A673 (cell line): ENCODE measurements around the gene CALN1. TPM values are rescaled to one million over a fixed set of nuclear protein-coding genes. Genes with fewer than 3 reads are reported as not detected.

Source experiments
- BruUV-seq: library from RNA; stranded (reverse); fragments of 400-500 nt; replicated peaks from 2 replicates; lab custom pipeline; 2021; lab: Mats Ljungman, UMichigan
- CTCF ChIA-PET: fragments of 300-600 bp; sonication (Branson Sonifier 250); formaldehyde crosslinking; loops from one replicate; lab custom pipeline; 2022; ENCODE audit warnings: antibody characterized with exemption; lab: Charles Lee
- POLR2A ChIA-PET: fragments of 300-600 bp; sonication (Branson Sonifier 250); formaldehyde crosslinking; loops from one replicate; lab custom pipeline; 2022; ENCODE audit warnings: antibody characterized with exemption; ENCODE audit not compliant: low non-redundant PET; lab: Charles Lee
- DNase-seq: peaks from one replicate; pipeline ENCODE4 v3.0.0-alpha.2; 2015; ENCODE audit warnings: low spot score
- H3K27ac ChIP-seq: fragments of 200-600 bp; sonication (generic); 2 replicates; pipeline ENCODE4 v1.5.1; 2016; ENCODE audit warnings: mixed run types, low read depth, mild to moderate bottlenecking, mixed read lengths, antibody characterized with exemption, low read length; ENCODE audit not compliant: poor library complexity, severe bottlenecking
- H3K27me3 ChIP-seq: fragments of 200-600 bp; sonication (generic); replicated peaks from 2 replicates; pipeline ENCODE4 v1.6.1; 2017; ENCODE audit warnings: mixed run types, low read depth, mild to moderate bottlenecking, mixed read lengths, antibody characterized with exemption, low read length; ENCODE audit not compliant: insufficient read depth, poor library complexity
- H3K36me3 ChIP-seq: fragments of 200-600 bp; sonication (generic); 2 replicates; pipeline ENCODE4 v1.6.1; 2016; ENCODE audit warnings: mixed run types, mild to moderate bottlenecking, mixed read lengths, antibody characterized with exemption, low read length; ENCODE audit not compliant: insufficient read depth, poor library complexity, severe bottlenecking
- H3K4me1 ChIP-seq: fragments of 200-600 bp; sonication (generic); 2 replicates; pipeline ENCODE4 v1.6.1; 2017; ENCODE audit warnings: mixed run types, mild to moderate bottlenecking, mixed read lengths, antibody characterized with exemption, low read length; ENCODE audit not compliant: insufficient read depth, poor library complexity, severe bottlenecking
- H3K4me3 ChIP-seq: fragments of 200-600 bp; sonication (generic); 2 replicates; pipeline ENCODE4 v1.5.1; 2016; ENCODE audit warnings: low read depth, mixed run types, mild to moderate bottlenecking, mixed read lengths, low read length; ENCODE audit not compliant: poor library complexity, severe bottlenecking
- H3K9me3 ChIP-seq: fragments of 200-600 bp; sonication (generic); 2 replicates; pipeline ENCODE4 v1.6.1; 2016; ENCODE audit warnings: mixed run types, low read depth, mild to moderate bottlenecking, mixed read lengths, antibody characterized with exemption, low read length; ENCODE audit not compliant: poor library complexity, severe bottlenecking
- EZH2 ChIP-seq: fragments of 200-600 bp; sonication (generic); IDR thresholded peaks from 2 replicates; pipeline ENCODE4 v1.6.1; 2017; ENCODE audit warnings: borderline replicate concordance, low read depth, mild to moderate bottlenecking, mixed read lengths, antibody characterized with exemption, low read length; ENCODE audit not compliant: poor library complexity, severe bottlenecking
- intact Hi-C: fragments of 100-400 bp; cut with micrococcal nuclease; formaldehyde crosslinking; loops from one replicate; pipeline ENCODE4 v1.10.0; 2022; ENCODE audit not compliant: unreplicated experiment
- total RNA-seq: library from RNA; stranded (reverse); gene quantifications from 2 replicates; pipeline ENCODE4 v1.2.3, GENCODE V29; 2021
- TF ChIP-seq, protein P1 (sequence below): fragments of 300-800, 200-600 bp; sonication (generic); conservative IDR thresholded peaks from 2 replicates; pipeline ENCODE4 v1.5.1; 2017; ENCODE audit warnings: low read depth, mild to moderate bottlenecking, antibody characterized with exemption, low read length, moderate library complexity, mixed read lengths

Gene CALN1
- total RNA-seq, 1 experiment from 2014 or later, result not detected

DNA sequence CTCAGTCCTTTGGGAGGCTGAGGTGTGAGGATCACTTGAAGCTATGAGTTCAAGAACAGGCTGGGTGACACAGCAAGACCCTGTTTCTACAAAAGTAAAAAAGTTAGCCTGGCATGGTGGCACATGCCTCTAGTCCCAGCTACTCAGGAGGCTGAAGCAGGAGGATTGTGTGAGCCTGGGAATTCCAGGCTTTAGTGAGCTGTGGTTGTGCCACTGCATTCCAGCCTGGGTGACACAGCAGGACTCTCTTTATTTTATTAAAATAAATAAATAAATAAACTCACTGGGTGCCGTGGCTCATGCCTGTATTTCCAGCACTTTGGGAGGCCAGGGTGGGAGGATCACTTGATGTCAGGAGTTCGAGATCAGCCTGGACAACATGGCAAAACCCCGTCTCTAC is 607.9 kb downstream of the CALN1 start:
- intact Hi-C loops, result no loop called here
- Histone ChIP-seq H3K4me1 (no peaks in the 10 kb centered on the region), H3K36me3 (no peaks in the 10 kb centered on the region), H3K9me3 (peaks cover 12% of the 10 kb centered on the region), H3K4me3 (no peak overlapping the region), H3K27me3 (no peaks in the 10 kb centered on the region), H3K27ac (no peak overlapping the region)
- no peak for TF ChIP-seq EZH2
- TF ChIP-seq, protein P1, sequence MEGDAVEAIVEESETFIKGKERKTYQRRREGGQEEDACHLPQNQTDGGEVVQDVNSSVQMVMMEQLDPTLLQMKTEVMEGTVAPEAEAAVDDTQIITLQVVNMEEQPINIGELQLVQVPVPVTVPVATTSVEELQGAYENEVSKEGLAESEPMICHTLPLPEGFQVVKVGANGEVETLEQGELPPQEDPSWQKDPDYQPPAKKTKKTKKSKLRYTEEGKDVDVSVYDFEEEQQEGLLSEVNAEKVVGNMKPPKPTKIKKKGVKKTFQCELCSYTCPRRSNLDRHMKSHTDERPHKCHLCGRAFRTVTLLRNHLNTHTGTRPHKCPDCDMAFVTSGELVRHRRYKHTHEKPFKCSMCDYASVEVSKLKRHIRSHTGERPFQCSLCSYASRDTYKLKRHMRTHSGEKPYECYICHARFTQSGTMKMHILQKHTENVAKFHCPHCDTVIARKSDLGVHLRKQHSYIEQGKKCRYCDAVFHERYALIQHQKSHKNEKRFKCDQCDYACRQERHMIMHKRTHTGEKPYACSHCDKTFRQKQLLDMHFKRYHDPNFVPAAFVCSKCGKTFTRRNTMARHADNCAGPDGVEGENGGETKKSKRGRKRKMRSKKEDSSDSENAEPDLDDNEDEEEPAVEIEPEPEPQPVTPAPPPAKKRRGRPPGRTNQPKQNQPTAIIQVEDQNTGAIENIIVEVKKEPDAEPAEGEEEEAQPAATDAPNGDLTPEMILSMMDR, result no peak
- DNase-seq, result no peak
- POLR2A ChIA-PET, result no interaction called here
- CTCF ChIA-PET, result no interaction called here
- no TSS peak for BruUV-seq

DNA sequence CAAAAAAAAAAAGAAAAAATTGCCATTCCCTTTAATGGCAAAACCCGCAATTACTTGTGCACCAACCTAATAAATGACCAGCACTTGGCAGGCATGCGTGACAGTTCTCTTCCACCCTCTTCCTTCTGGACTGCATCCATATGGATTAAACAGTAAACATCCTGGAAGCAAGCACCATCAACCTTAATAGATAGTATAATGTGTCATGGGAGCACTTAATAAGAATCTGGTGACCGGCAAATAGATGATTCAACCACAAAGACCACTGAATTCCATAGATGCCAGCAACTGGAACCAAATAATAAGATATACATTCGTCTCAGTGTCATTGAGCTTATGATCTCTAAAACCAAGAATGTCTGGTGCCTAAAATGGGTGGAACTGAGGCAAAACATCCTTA is 610.2 kb downstream of the CALN1 start:
- DNase-seq, result no peak
- Histone ChIP-seq H3K4me3 (no peak overlapping the region), H3K27ac (no peak overlapping the region), H3K36me3 (no peaks in the 10 kb centered on the region), H3K4me1 (no peaks in the 10 kb centered on the region), H3K9me3 (peaks cover 11% of the 10 kb centered on the region), H3K27me3 (no peaks in the 10 kb centered on the region)
- ChIA-PET CTCF (no interaction called here), POLR2A (no interaction called here)
- BruUV-seq, result no TSS peak
- intact Hi-C loops, result no loop called here
- TF ChIP-seq, protein P1, result no peak

DNA sequence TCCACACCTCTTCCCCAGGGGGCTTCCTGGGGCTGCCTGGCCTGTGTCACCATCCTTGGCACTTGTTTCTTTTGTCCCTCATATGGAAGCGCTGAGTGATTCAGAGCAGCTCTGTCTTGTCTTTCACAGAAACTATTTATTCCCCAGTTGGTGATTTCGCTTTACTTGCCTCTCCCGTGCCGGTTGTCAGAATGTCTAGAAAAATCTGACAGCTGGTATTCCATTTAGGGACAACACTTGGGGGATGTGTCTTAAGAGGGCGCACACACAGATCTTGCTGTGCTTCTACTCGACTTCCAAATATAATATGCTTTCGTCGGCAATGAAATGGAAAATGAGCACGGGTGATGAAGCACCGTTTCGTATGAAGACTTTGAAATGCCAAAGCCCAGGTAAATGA is 611.8 kb downstream of the CALN1 start:
- Histone ChIP-seq H3K9me3 (peaks cover 15% of the 10 kb centered on the region), H3K27me3 (no peaks in the 10 kb centered on the region), H3K36me3 (no peaks in the 10 kb centered on the region), H3K4me1 (no peaks in the 10 kb centered on the region), H3K27ac (no peak overlapping the region), H3K4me3 (no peak overlapping the region)
- intact Hi-C loops, result no loop called here
- ChIA-PET POLR2A (no interaction called here), CTCF (no interaction called here)
- TF ChIP-seq, protein P1, result no peak
- TF ChIP-seq EZH2, result no peak
- no TSS peak for BruUV-seq
- DNase-seq, result no peak
